ENCODE data around the gene CDON. TPM values are rescaled to one million over a fixed set of nuclear protein-coding genes. Genes with fewer than 3 reads are reported as not detected.

CDON gene
- total RNA-seq, 1 donor from 2014 or later, result 0.24 TPM

DNA sequence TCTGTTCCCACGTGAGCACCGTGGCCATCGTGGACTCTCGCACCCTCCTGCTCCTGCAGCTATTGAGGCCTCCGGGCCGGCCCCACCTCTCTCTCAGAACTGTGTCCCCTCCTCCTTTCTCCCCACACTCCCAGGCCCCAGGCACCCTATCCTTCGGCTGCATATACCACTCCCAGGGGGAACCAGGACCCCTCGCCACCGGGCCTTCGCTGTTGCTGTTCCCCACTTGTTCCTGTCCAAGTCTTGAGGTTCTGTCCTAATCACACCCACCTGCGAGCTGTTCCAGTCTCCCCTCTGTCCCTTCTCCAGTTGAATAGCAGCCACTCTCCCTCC is 43.0 kb upstream of the CDON start:
- TF ChIP-seq, protein P1, sequence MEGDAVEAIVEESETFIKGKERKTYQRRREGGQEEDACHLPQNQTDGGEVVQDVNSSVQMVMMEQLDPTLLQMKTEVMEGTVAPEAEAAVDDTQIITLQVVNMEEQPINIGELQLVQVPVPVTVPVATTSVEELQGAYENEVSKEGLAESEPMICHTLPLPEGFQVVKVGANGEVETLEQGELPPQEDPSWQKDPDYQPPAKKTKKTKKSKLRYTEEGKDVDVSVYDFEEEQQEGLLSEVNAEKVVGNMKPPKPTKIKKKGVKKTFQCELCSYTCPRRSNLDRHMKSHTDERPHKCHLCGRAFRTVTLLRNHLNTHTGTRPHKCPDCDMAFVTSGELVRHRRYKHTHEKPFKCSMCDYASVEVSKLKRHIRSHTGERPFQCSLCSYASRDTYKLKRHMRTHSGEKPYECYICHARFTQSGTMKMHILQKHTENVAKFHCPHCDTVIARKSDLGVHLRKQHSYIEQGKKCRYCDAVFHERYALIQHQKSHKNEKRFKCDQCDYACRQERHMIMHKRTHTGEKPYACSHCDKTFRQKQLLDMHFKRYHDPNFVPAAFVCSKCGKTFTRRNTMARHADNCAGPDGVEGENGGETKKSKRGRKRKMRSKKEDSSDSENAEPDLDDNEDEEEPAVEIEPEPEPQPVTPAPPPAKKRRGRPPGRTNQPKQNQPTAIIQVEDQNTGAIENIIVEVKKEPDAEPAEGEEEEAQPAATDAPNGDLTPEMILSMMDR (IDR thresholded peaks at IDR 0.05), result no peak
- no peak overlapping the region for H3K27ac Mint-ChIP-seq
- H3K4me3 Mint-ChIP-seq, result no peak overlapping the region
- ChIA-PET CTCF (no interaction called here), POLR2A (no interaction called here)
- intact Hi-C loops (cut with micrococcal nuclease), result no loop called here
- no peaks in the 10 kb centered on the region for H3K36me3 Mint-ChIP-seq (ENCODE audit: low read depth)
- H3K4me1 Mint-ChIP-seq, result no peaks in the 10 kb centered on the region
- DNase-seq (no peak), ATAC-seq (ENCODE audit: low read depth) (no peak)
- no peaks in the 10 kb centered on the region for H3K9me3 Mint-ChIP-seq
- peaks cover 2% of the 10 kb centered on the region for H3K27me3 Mint-ChIP-seq

DNA sequence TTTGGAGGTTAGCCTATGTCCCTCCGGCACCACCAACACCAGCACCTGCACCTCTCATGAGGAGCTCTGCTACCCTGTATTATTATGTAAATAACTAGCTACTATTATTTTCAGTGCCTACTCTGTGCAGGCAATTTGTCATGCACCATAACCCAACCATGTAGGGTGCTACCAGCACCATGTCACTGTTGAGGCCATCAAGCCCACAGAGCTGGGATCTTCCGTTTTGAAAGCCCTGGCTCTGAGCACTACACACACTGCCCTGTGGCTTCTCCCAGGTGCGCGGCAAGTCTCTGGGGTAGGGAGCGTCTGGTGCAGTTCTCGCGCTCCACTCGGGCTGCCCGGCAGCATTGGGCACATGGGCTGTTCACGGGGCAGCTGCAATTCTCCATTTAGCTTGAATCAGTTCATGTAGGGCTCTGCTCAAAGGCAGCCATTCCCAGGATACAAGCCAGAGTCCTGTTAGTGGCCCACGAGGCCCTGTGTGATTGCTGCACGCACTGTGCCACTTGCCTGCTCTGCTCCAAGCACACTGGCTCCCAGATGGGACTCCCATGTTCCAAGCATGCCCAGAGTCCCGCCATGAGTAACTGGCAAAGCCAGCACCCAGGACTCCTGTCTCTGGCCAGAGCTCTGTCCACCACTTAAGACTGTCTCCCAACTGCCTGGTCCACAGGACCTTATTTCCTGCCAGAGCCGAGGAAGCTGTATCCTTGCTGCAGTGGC is 42.5 kb upstream of the CDON start:
- TF ChIP-seq, protein P1 (IDR thresholded peaks at IDR 0.05), result no peak

DNA sequence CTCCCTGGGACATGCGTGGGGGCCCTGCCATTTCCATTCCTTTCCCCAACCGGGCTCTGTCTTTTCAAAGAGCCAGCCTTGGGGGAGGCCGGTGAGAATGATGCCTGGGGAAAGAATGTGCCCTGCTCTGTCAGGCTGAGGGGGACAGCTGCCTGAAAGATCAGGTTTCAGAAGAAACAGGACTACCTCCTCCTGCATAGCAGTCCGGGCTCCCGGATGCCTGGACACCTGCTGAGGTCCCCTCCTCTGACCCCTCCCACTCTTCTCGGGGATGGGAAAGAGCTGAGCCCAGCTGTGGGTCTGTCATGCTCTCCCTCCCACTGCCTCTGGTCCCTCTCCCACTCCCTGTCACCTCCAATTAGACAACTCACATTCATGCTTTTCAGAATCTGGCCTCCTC is 41.8 kb upstream of the CDON start:
- ATAC-seq (ENCODE audit: low read depth), result no peak
- POLR2A ChIA-PET, result no interaction called here
- H3K27ac Mint-ChIP-seq, result no peak overlapping the region
- TF ChIP-seq, protein P1 (IDR thresholded peaks at IDR 0.05), result no peak
- H3K4me1 Mint-ChIP-seq, result no peaks in the 10 kb centered on the region
- peaks cover 5% of the 10 kb centered on the region for H3K27me3 Mint-ChIP-seq
- no peak overlapping the region for H3K4me3 Mint-ChIP-seq
- H3K36me3 Mint-ChIP-seq (ENCODE audit: low read depth), result no peaks in the 10 kb centered on the region
- intact Hi-C loops (cut with micrococcal nuclease), result no loop called here
- CTCF ChIA-PET, result no interaction called here
- H3K9me3 Mint-ChIP-seq, result no peaks in the 10 kb centered on the region
- DNase-seq, result no peak

More for the DNA sequence above, 42.5 kb upstream of the CDON start:
- Mint-ChIP-seq H3K27ac (no peak overlapping the region), H3K36me3 (ENCODE audit: low read depth) (no peaks in the 10 kb centered on the region), H3K4me3 (no peak overlapping the region), H3K9me3 (no peaks in the 10 kb centered on the region), H3K27me3 (peaks cover 3% of the 10 kb centered on the region), H3K4me1 (no peaks in the 10 kb centered on the region)
- DNase-seq (no peak), ATAC-seq (ENCODE audit: low read depth) (no peak)
- intact Hi-C loops (cut with micrococcal nuclease), result no loop called here
- CTCF ChIA-PET, result no interaction called here
- POLR2A ChIA-PET, result no interaction called here

DNA sequence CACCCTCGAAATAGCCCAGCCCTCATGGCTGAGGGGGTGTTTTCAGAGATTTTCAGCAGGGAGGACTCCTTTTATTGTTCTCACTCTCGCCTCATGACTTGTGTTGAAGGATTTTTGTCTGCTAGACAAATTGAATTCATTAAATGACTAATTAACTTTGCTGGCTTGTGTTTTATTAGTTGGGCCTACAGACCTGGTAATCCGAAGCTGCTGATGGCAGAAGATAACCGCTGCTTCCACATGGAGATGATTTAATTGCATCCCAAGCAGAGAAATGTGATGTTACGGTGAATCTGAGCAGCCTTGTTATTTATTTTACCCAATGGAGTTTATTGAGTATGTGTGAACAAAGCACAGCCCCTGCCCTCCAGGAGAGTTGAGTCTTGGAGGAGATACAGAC is 40.5 kb upstream of the CDON start:
- no peak for ATAC-seq (ENCODE audit: low read depth)
- Mint-ChIP-seq H3K36me3 (ENCODE audit: low read depth) (no peaks in the 10 kb centered on the region), H3K27ac (no peak overlapping the region), H3K4me3 (no peak overlapping the region), H3K27me3 (peaks cover 5% of the 10 kb centered on the region), H3K4me1 (no peaks in the 10 kb centered on the region), H3K9me3 (no peaks in the 10 kb centered on the region)
- ChIA-PET CTCF (no interaction called here), POLR2A (no interaction called here)
- intact Hi-C loops (cut with micrococcal nuclease), result no loop called here
- TF ChIP-seq, protein P1 (IDR thresholded peaks at IDR 0.05), result no peak
- no peak for DNase-seq

DNA sequence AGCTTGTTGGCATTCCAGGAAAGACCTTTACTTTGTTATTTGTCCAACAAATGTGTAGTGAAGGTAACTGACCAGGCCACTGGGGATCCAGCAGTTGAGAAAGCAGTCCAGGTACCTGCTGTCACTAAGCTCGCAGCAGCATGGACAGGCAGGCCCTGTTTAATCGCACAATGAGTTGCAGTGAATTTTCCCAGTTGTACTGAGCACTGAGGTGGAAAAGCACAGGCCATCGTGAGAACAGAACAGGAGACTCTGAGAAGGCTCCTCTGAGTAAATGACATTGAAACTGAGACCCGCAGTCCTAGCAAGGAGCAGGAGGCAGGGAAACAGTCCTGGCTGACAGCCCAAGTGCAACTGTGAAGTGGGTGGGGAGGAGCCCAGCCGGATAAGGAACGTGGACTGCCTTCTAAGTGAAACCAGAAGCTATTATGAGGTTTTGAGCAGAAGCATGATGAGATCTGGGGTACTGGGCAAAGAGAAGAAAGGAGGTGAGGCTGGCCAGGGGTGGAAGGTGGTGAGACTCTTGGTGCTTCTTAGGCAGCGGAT is 39.8 kb upstream of the CDON start:
- Mint-ChIP-seq H3K27me3 (peaks cover 7% of the 10 kb centered on the region), H3K9me3 (no peaks in the 10 kb centered on the region), H3K27ac (no peak overlapping the region), H3K36me3 (ENCODE audit: low read depth) (no peaks in the 10 kb centered on the region), H3K4me1 (no peaks in the 10 kb centered on the region), H3K4me3 (no peak overlapping the region)
- DNase-seq (no peak), ATAC-seq (ENCODE audit: low read depth) (no peak)
- intact Hi-C loops (cut with micrococcal nuclease), result no loop called here
- POLR2A ChIA-PET, result no interaction called here
- CTCF ChIA-PET, result no interaction called here
- TF ChIP-seq, protein P1 (IDR thresholded peaks at IDR 0.05), result no peak
